GM12872 (cell line): ENCODE results near the gene CD27.

Experiments
- CTCF ChIP-seq: IDR thresholded peaks from 3 replicates; pipeline ENCODE4 v1.5.1; 2011; ENCODE audit warnings: low read depth, mild to moderate bottlenecking, low read length, moderate library complexity; ENCODE audit not compliant: insufficient read depth

The CD27 gene

GRCh38 chr12:6428326-6428725 is 16.4 kb upstream of the CD27 start:
- TF ChIP-seq CTCF, result no peak

DNA sequence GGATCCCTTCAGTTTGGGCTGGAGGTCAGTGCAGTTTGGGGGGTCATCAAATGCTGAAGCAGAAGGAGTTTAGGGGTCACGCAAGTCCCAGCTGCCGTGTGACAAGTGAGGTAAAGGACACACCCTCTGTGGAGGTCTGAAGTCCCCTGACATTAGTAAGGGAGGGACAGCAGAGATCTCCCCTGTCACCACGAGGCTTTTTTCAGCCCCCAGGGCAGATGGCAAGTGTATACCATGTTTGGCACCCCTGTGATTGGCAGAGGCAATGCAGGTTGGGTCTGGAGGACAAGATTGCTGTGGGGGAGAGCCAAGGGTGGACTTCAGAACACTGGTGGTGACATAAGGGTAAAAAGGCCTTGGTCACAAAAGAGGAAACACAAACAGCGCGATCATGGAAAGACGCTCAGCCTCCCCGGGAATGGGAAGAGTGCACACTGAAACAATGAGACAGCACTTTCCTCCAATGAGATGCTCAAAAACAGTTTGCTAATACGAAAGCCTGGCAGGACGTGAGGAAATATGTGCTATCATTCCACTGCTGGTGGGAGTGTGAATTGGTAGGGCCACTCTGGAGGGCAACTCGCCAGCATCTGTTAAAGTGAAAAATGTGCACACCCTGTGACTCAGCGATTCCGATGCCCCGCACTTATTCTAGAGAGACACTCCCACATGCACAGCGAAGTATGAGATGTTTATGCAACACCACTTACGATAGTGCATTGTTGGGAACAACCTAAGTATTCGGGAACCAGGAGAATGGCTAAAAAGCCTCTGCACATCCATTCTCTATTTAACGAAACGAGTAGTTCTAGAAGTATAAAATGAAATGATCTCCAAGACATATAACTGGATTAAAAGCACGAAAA is 14.4 kb upstream of the CD27 start:
- no peak for TF ChIP-seq CTCF

GRCh38 chr12:6432991-6433390 is 11.8 kb upstream of the CD27 start:
- no peak for TF ChIP-seq CTCF

DNA sequence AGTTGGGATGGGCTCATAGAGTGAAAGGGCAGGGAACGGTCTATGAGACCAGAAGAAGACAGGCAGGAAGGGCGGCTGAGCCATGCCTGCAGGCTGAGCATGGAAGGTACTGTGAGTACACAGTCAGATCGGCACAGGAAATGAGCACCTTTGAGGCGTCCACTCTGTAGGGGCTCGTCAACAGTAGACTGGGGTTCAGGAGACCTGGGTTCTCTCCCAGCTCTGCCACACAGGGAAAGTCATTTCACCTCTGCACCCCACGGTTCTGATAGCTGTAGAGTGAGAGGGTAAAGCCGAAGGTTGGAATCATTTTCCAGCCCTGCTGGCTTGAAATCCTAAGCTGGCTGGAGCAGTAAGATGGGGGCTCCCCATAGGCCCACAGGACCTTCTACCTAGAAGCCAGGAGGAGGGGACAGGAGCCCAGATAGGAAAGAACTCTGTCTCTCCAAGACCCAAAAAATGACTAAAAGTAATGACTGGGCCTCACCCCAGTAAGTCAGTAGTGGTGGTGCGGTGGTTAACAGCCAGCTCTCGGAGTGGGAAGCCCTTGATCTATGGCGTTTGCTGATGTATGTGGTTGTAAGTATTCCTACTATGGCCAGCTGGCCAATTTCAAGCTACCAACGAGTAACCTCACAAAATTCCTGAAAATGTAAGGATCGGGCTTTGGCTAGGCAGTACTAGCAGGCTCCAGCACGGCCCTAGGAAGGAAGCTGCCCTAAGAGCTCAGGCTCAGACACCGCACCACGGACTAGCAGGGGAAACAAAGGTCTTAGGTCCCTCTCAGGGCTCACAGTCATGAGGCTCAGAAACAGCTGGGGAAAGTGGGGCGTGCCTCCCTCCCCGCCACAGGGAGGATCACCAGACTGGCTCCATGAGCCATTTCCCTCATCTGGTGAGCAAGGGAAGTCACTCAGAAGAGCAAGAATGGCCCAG is 10.3 kb upstream of the CD27 start:
- no peak for TF ChIP-seq CTCF

- TF ChIP-seq CTCF, result no peak
Observed at GRCh38 chr12:6435961-6436715, 8.6 kb upstream of the CD27 start.

- no peak for TF ChIP-seq CTCF
Observed at GRCh38 chr12:6437586-6437985, 7.2 kb upstream of the CD27 start.

GRCh38 chr12:6438345-6438744 is 6.4 kb upstream of the CD27 start:
- TF ChIP-seq CTCF, result no peak
